ENCODE measurements around the gene TREX2. TPM values are rescaled to one million over a fixed set of nuclear protein-coding genes. Genes with fewer than 3 reads are reported as not detected.
"Not testable (repeated sequence)": the region's sequence is repeated elsewhere in the genome, so short reads cannot be mapped to it uniquely, and the experiment has no call there.

TREX2 gene
- total RNA-seq, 1 donor from 2014 or later, result 1.4 TPM

DNA sequence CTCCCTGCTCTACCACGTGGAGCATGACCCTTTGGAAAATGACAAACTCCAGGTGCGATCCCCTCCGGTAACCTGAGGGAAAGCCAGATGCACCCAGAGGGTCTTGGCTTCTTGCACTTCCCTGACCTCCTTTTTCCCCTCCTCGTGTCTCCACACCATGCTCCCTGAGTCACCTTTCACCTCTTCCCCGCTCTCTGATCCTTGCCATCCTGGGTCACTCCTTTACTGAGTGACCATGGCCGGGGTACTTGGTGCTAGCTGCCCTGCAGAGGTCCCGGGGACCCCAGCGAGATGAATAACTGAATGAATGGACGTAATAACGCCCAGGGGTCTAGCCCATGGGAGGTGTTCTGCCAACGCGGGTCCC lies 35.0 kb downstream of the TREX2 start:
- no peak for DNase-seq (ENCODE audit: extremely low read depth, low read depth, low spot score)

DNA sequence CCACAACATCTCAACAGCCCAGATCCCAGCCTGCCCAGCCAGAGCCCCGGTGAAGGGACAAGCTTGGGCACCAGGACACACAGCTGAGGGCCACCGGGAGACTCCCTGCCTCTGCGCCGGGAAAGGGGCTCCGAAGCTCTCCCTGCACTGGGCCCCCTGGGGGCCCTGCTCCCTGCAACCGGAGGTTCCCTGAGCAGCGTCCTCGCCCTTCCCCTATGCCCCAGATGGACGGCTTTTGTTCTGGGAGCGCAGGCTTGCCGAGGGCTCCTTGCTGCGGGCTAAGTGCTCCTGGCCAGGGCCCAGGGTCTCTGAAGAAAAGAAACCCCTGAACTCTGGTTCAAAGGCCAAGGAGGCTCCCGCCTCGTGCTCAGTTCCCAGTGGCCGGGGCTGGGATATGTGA lies 35.5 kb downstream of the TREX2 start:
- DNase-seq (ENCODE audit: extremely low read depth, low read depth, low spot score), result no peak

DNA sequence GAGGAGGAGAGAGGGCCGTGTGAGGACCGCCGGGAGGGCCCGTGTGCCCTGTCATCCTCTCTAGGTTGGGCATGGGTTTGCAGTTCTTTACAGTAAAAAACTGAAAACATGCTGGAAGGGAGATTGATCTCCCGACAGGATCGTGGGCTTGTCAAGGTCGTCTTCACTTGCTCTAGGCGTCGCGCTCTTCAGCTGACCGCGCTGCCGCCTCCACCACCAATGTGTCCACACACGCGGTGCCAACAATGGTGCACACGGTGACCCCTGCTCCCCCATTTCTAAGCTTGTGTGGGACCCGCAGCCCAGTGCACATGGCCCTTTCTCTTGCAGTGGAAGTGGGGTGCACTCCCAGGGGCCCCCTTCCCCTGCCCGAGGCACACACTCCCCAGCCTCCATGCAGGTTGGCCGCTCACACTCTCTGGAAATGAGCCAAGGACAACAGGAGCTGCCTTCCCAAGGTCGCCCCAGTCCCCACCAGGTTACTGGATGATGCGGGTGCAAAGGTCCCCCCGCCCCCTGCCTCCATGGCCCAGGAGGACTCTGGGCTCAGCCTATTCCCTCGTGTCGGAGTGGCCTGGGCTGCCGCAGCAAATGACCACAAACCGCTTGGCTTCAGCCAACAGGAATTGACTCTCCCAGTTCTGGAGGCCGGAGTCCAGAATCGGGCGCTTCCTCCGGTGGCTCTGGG lies 36.3 kb downstream of the TREX2 start:
- no peak for DNase-seq (ENCODE audit: extremely low read depth, low read depth, low spot score)

DNA sequence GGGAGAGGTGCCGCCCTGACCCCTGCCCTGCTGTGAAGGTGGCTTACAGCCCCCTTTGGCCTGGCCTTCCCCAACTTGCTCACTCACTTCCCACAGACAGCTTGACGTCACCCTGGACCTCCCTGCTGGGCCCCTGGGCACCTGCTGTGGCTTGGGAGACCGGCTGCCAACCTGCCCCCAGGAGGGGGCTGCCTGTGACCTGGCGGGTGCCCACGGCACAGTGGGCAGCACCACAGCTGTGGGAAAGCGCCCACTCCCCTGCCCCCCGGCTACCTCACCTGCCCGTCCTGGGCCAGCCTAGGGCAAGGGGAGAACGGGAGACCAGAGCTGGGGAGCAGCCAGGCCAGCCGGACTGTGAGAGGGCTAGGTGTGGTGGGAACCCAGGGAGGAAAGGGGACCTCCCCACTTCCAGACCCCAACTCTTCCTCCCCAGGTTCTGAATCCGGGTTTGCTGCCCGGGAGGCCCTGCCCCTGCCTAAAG lies 36.9 kb downstream of the TREX2 start:
- no peak for DNase-seq (ENCODE audit: extremely low read depth, low read depth, low spot score)

DNA sequence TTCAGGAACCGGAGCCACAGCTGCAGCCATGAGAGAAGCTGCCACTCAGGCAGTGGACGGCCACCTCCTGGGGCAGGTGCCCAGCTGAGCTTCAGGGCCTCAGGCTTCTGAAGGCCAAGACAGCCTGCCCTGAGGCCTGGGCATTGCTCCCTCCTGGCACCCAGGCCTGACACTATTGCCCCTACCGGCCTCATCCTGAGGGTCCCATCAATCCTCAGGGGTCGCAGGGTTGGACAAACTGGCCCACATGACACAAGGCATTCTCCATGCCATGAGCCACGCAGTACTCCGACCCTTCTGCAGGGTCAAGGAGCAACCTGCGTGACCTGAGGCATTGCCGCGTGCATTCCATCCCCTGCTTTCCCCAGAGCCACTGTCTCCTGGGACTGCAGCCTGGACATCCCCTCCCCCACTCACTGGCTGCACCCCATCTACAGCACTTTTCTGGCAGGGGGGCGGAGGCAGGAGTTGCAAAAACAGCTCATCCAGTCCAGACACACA lies 37.6 kb downstream of the TREX2 start:
- DNase-seq (ENCODE audit: extremely low read depth, low read depth, low spot score), result no peak

DNA sequence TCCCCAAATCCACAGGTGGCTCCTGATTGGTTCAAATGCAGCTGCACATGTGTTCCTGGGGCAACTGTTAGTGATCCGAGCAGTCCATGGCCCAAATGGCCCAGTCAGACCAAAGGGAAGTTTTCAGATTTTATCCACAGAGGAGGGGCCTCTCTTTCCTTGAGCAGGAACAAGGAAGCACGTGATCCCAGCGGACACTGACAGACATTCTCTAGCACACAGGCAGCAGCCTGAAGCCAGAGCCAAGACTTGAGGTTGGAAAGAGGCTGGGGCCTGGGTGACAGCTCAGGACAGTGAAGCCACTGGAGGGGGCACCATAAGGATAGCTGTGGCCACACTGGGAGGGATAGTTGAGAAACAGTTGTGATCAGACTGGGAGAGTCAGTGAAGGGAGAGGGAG lies 38.1 kb downstream of the TREX2 start:
- no peak for DNase-seq (ENCODE audit: extremely low read depth, low read depth, low spot score)

DNA sequence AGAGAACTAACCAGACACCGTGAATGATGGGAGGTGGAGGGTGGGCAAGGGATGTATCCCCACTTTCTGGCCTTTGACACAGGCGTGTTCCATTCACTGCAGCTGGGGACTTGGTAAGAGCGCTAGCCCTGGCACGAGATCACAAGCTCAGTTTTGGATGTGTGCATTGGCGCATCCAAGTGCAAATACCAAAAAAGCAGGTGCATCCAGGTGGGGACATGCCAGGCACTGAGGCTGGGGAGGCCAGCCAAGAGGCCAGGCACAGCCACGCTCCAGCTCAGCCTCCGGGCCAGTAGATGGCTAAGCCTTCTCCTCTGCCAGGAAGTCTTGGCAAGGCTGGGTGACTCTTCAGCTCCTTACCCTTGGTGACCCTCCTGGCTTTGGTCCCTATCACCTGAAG lies 39.0 kb downstream of the TREX2 start:
- no peak for DNase-seq (ENCODE audit: extremely low read depth, low read depth, low spot score)

DNA sequence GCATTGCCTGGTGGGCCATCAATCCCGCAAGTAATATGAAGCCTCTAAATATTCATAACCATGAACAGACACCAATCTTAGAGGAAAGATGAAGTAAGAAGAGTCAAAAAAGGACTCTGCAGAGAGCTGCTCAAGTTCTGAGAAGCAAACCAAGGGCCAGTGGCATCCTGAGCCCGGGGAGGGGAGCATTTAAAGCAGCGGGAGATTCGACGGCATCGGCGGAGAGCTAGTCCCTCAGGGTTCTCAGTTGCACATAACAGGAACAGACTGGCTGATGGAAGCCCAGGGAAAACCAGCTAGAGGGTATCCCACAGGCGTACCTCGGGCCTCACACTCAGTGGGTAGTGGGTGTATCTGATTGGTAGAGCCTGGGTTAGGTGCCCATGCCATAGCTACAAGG lies 39.8 kb downstream of the TREX2 start:
- DNase-seq (ENCODE audit: extremely low read depth, low read depth, low spot score), result no peak

DNA sequence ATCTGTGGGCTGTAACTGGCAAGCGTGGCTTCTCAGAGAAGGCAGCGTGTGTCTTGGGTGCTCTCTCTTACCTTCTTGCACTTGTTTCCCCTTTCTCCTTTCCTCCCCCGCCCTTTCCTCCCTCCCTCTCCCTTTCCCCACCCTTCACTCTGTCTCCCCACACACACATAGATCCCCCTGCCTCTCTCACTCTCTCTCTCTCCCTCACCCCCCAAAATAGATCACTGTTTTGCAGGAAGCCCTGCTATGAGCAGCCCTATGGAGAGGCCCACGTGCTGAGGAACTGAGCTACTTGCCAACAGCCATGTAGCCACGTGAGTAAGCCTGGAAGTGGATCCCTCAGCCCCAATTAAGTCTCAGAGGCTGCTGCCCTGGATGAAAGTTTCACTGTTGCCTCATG lies 40.4 kb downstream of the TREX2 start:
- DNase-seq (ENCODE audit: extremely low read depth, low read depth, low spot score), result no peak

DNA sequence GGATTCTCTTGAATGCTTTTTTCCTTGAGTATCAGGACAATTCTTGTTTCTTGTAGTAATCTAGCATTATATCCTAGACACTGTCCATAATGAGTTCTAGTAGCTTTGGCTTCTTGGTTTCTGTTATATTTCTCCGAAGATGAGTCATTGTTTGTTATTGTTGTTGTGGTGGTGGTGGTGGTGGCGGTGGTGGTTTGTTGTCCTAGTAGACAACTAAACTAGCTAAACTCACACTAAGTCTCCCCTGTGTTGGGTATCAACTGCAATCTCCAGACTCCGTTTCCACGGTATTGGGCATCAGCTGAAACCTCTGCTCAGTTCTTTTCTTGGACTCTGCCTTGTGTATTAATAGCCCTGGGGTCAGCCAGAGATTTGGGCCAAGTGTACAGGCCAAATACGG lies 41.5 kb downstream of the TREX2 start:
- DNase-seq (ENCODE audit: extremely low read depth, low read depth, low spot score), result not testable (repeated sequence)

DNA sequence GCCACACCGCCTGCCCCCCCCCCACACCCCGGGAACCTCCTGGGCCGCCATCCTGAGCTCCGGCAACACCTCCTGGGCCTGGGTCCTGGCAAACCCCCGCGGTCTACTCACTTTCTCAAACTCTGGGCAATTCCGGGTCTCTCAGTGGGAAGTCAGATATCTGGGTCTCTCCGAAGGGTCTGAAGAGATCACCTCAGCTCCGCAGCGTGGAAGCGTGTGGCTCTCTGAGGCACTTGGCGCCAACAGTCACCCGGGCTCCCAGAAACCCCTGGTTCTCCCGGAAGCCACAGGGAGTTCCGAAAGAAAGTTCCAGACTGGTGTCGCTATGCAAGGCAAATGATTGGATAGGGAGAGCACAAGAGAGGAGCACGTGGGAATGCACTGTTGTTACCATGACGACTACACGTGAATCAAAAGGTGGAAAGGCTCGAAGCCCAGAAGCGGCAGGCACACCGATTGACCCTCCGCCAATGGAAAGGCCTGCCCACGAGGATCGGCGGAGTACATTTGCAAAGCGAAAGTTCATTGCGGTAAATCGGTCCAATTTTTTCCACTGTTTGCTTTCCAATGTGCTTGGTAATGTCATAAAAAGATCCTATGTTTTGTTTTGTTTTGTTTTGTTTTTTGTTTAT lies 44.6 kb downstream of the TREX2 start, which contains the start of gene PNMA6E:
TSS of gene PNMA6E (minus strand) at position 218 of the 632 bp plus-strand sequence. CDS start 2,501 bp downstream, outside the sequence.
- DNase-seq (ENCODE audit: extremely low read depth, low read depth, low spot score), result no peak

DNA sequence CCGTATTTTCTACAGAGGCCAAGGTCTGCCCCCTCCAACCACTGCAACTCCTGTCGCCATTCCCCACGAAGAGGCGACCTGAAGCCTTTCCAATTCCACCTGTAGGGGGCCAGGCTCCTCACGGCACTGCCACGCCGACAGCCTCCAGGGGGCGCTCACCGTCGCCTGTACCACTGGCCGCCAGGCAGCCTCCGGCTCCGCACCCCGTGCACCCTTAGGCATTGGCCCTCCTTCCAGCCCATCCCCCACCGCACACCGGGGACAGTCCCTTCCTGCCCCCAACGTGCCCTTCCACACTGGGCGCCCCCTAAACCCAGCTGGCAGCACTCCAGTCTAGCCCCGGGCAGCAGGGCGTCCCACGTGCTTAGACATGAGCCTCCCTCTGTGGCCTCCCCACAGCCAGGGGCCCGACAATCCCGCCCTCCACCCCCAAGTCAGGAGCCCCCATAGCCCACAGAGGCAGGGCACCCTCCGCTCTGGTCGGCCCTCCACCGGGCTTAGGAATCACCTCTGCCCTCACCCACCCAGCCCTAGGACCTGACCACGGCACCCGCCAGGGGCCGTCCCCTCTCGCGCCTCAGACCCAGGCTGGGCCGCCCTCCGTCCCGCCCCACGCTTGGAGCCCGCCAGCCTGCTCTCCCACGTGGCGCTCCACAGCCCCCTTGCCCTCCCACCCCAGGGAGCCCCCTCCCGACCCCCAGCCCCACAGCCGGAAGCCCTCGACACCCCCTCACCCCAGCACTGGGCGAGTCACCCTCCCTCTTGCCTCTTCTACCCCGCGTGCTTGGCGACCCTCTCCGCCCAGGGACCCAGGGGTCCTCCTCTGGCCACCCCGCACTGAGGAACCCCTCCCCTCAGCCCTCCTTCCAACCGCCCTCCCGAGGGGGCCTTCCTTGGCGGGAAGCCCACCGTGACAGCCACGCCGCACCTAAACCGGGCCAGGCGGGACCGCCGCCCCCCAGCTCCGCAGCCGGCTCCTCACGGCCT lies 45.4 kb downstream of the TREX2 start:
- DNase-seq (ENCODE audit: extremely low read depth, low read depth, low spot score), result no peak

DNA sequence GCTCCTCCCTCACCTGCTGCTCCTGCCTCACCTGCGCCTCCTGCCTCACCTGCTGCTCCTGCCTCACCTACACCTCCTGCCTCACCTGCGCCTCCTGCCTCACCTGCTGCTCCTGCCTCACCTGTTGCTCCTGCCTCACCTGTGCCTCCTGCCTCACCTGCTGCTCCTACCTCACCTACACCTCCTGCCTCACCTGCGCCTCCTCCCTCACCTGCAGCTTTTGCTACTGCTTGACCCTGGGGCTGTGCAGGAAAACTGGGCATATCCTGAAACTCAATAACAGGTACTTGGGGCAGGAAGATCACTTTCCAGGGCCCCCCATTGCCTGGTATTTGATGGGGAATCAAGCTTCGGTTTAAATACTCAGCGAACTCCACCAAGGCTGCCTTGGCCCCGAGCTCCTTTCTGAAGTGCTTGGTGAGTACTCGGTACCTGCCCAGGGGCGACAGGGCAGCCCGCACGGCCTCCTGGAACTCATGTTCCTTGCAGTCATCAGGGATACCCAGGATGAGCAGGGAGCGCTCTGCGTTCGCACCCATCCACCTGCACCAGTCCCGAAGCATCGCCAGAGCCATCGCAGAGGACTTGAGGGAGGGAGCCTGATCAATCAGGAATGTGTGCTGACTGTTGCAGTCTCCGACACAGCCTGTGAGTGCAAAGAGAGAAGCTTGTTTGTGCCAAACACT lies 47.4 kb downstream of the TREX2 start:
- no peak for DNase-seq (ENCODE audit: extremely low read depth, low read depth, low spot score)

DNA sequence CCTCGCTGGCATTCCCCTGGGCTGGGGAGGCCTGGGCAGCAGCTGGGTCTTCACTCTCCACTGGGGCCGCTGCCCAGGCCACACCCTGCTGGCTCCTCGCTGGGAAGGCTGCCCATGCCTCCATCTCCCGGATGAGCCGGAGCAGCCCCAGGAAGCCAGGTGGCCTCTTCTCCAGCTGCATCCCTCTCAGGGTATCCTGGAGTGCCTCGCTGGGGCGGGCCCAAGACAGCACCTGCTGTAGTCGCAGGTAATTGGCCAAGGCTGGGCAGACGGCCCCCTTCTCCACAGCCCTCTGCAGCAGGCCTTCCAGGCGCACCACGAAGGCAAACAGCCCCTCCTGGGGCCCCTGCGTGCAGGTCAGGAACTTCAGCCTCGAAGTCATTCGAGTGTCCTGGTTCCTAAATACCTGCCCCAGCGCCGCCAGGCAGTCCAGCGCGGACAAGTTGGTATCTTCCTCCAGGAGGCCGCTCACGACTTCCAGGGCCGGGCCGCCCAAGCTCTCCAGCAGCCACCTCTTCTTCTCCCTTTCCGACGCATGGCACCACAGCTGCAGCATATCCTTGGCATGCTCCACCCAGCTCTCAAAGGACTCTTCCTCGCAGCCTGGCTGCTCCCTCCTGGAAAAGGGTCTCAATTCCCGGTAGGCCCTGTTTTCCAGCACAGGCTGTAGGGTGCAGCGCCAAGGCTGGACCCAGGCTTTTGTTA lies 48.4 kb downstream of the TREX2 start:
- no peak for DNase-seq (ENCODE audit: extremely low read depth, low read depth, low spot score)

DNA sequence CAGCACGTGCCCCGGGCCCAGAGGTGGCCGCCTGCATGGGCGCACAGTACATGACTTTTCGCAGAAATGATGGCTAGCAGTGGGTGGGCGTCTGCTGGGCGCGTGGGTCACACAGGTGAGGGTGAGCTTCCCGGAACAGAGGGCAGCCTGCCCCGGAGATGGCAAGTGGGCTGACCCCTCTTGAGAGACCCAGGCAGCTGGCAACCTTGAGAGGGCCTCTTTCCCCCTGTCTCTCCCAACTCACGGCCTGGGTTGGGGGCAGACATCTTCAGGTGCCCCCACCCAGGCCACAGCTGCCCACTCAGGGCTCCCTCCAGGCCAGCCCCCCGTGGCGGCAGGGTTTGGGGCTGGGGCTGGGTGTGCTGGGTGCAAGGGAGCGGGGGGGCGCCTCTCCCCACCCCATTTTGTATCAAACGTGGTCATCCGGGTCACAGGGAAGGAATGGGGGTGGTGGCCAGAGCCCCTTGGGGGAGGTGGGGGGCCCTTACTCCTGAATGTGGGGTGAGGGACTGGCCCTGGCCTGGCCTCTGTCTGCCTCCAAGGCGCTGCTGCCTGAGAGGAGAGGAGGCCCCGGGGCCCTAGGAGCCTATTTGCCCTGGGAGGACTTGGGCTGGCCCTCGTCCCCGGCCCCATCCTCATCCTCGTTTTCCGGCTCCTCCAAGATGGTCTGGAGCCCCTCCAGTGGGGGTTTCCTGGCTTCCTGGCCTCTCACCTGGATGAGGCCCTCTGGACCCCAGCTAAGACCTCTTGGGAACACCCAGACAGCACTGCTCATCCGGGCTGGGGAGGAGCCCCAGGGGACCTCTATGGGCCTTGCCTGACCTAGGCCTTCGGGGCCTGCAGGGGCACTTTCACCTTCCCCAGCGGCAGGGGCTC lies 49.3 kb downstream of the TREX2 start:
- no peak for DNase-seq (ENCODE audit: extremely low read depth, low read depth, low spot score)

DNA sequence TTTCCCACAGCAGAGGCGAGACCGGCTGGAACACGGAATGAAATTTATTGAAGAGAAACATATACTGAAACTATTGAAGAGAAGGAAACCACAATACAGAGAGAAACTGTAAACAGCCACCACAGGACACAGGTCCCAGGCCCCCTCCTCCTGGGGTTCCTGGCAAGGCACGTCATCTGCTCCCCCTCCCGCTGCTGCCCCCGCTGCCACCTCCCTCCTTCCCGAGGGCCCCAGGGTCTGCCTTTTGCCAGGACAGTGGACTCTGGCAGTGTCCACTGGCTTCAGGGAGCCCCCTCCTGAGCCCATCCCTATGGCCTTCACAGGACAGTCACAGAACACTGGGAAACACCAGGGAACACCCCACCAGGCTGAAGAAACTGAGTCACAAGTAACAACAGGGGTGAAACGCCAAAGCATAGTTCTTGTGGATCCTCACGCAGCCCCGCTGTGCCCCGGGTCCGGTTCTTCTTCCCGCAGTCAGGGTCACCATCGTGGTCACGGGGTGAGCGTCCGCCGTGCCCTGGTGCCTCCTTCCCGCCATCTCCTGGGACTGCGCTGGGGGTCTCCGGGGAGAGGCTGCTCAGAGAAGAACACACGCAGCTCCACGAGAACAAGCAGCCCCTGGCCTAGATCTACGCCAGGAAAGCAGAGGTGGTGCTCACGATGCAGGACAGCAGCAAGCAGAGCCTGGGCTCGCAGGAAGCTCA lies 50.1 kb downstream of the TREX2 start:
- DNase-seq (ENCODE audit: extremely low read depth, low read depth, low spot score), result no peak

DNA sequence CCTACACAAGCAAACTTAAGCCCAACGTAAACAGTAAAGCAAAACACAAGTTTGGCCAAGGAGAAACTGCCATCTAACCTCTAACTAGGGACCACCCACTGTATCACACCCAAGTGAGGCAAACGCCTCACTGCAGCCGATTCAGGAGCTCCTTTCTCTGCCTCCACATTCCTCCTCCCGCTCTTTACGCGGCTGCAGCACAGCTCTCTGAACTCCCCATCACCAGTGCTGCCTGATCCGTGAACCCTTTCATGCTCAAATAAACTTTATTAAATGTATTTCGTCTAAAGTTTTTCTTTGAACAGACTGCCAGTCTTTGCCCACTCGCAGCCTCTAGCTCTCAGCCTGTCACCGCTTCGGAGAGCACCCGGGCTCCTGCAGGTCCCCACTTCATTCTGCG lies 51.2 kb downstream of the TREX2 start:
- no peak for DNase-seq (ENCODE audit: extremely low read depth, low read depth, low spot score)
